Upper lobe of left lung (tissue), 4 donors: ENCODE results near the gene TRAPPC3.

Experiments
- CTCF ChIP-seq, 6 experiments: fragments of 450-650 bp in 4 of 6; fragments of 200-600 bp in 2 of 6; sonication (generic) in 2 of 6; IDR thresholded peaks; one replicate each; pipeline ENCODE4 v1.5.1; 2016 to 2019; ENCODE audit warnings: antibody characterized with exemption in 6 of 6
- EP300 ChIP-seq, 4 donors: sonication (generic); formaldehyde crosslinking; IDR thresholded peaks; one replicate each; pipeline ENCODE4 v1.5.1; 2017; ENCODE audit warnings: antibody characterized with exemption in 4 of 4, control low read depth in 2 of 4
- POLR2A ChIP-seq, 4 donors: fragments of 450-650 bp; IDR thresholded peaks; one replicate each; pipeline ENCODE4 v1.5.1; 2016 to 2017; ENCODE audit warnings: antibody characterized with exemption in 4 of 4, mild to moderate bottlenecking in 2 of 4
- POLR2AphosphoS5 ChIP-seq, 2 donors: sonication (generic); formaldehyde crosslinking; IDR thresholded peaks; one replicate each; pipeline ENCODE4 v1.5.1; 2017; ENCODE audit warnings: antibody characterized with exemption in 2 of 2

- peak in 4 of 6 experiments; percentile 18 to 31 (median 25) for TF ChIP-seq CTCF (IDR thresholded peaks at IDR 0.05)
- peak in 2 of 4 donors; percentile 9 to 31 for TF ChIP-seq EP300 (IDR thresholded peaks at IDR 0.05)
- peak; percentile 64 to 65 for TF ChIP-seq POLR2AphosphoS5 (IDR thresholded peaks at IDR 0.05)
- peak in 1 of 4 donors; percentile 49 for TF ChIP-seq POLR2A (IDR thresholded peaks at IDR 0.05)
Observed at GRCh38 chr1:36160949-36161485, 11.7 kb upstream of the TRAPPC3 start.
